GM23338 (cell line): ENCODE data around the gene TGFBR1. TPM values are rescaled to one million over a fixed set of nuclear protein-coding genes. Genes with fewer than 3 reads are reported as not detected.

Experiments used
- ATAC-seq: fragments of 200-7000 bp; cut with Tn5 transposase; 3 replicates; pipeline ENCODE4 v1.9.1; 2020
- DNase-seq: peaks from one replicate; pipeline ENCODE4 v3.0.0-alpha.2; 2015; ENCODE audit warnings: low spot score
- H2AFZ ChIP-seq: fragments of 200-600 bp; sonication (generic); 2 replicates; pipeline ENCODE4 v1.8.0; 2016; ENCODE audit warnings: antibody characterized with exemption, mild to moderate bottlenecking, moderate library complexity
- H3F3A ChIP-seq: fragments of 200-600 bp; sonication (generic); replicated peaks from 2 replicates; pipeline ENCODE4 v1.8.0; 2017; ENCODE audit warnings: antibody characterized with exemption, mixed run types, low read depth
- H3K27ac ChIP-seq: fragments of 200-600 bp; sonication (generic); 2 replicates; pipeline ENCODE4 v1.6.1; 2016; ENCODE audit warnings: low read depth
- H3K27me3 ChIP-seq: fragments of 200-600 bp; sonication (generic); 2 replicates; pipeline ENCODE4 v1.8.0; 2016; ENCODE audit warnings: mild to moderate bottlenecking, mixed run types, moderate library complexity; ENCODE audit not compliant: insufficient read depth
- H3K36me3 ChIP-seq: fragments of 200-600 bp; sonication (generic); 2 replicates; pipeline ENCODE4 v1.8.0; 2016; ENCODE audit warnings: mild to moderate bottlenecking; ENCODE audit not compliant: insufficient read depth
- H3K4me1 ChIP-seq: fragments of 200-600 bp; sonication (generic); 2 replicates; pipeline ENCODE4 v1.8.0; 2016; ENCODE audit warnings: mild to moderate bottlenecking, moderate library complexity; ENCODE audit not compliant: insufficient read depth
- H3K4me2 ChIP-seq: fragments of 200-600 bp; sonication (generic); 2 replicates; pipeline ENCODE4 v1.7.1; 2017; ENCODE audit warnings: mixed run types
- H3K4me3 ChIP-seq: fragments of 200-600 bp; sonication (generic); 2 replicates; pipeline ENCODE4 v1.6.1; 2016; ENCODE audit warnings: mixed run types
- H3K79me2 ChIP-seq: fragments of 200-600 bp; sonication (generic); replicated peaks from 2 replicates; pipeline ENCODE4 v1.8.0; 2017; ENCODE audit warnings: mild to moderate bottlenecking; ENCODE audit not compliant: insufficient read depth
- H3K9me2 ChIP-seq: fragments of 200-600 bp; sonication (generic); 2 replicates; pipeline ENCODE4 v1.8.0; 2017; ENCODE audit not compliant: insufficient read depth
- H4K20me1 ChIP-seq: fragments of 200-600 bp; sonication (generic); replicated peaks from 2 replicates; pipeline ENCODE4 v1.8.0; 2017; ENCODE audit warnings: mild to moderate bottlenecking; ENCODE audit not compliant: insufficient read depth
- H3K27ac Mint-ChIP-seq: 2 replicates; pipeline ENCODE4 v1.8.0; 2020; ENCODE audit warnings: inconsistent platforms, mild to moderate bottlenecking, moderate library complexity, mixed read lengths
- H3K27me3 Mint-ChIP-seq: 3 replicates; pipeline ENCODE4 v1.8.0; 2022; ENCODE audit warnings: low read depth, mild to moderate bottlenecking, moderate library complexity, mixed read lengths, inconsistent platforms; ENCODE audit not compliant: insufficient read depth, poor library complexity
- H3K36me3 Mint-ChIP-seq: 3 replicates; pipeline ENCODE4 v1.8.0; 2021; ENCODE audit warnings: low read depth, mild to moderate bottlenecking, inconsistent platforms, moderate library complexity, mixed read lengths
- H3K4me1 Mint-ChIP-seq: 3 replicates; pipeline ENCODE4 v1.8.0; 2020; ENCODE audit warnings: mild to moderate bottlenecking, inconsistent platforms, mixed read lengths
- H3K4me3 Mint-ChIP-seq: 3 replicates; pipeline ENCODE4 v1.8.0; 2021; ENCODE audit warnings: moderate library complexity, mild to moderate bottlenecking, inconsistent platforms, mixed read lengths
- H3K9me3 Mint-ChIP-seq: 3 replicates; pipeline ENCODE4 v1.8.0; 2020; ENCODE audit warnings: moderate library complexity, mild to moderate bottlenecking, inconsistent platforms, mixed read lengths
- CREB1 ChIP-seq: fragments of 250-450 bp; sonication (Bioruptor Pico); IDR thresholded peaks from 2 replicates; pipeline ENCODE4 v1.5.0; 2020; ENCODE audit warnings: low read depth, mild to moderate bottlenecking, moderate library complexity
- CTCF ChIP-seq, 2 experiments: fragments of 200-600 bp in 1 of 2; sonication (generic) in 1 of 2; conservative IDR thresholded peaks; 2 replicates each; pipeline versions ENCODE4 v1.5.1 to v1.6.1; 2016 to 2017; ENCODE audit warnings: antibody characterized with exemption in 2 of 2, low read depth in 2 of 2, mild to moderate bottlenecking in 2 of 2, moderate library complexity in 1 of 2
- EZH2 ChIP-seq: fragments of 200-600 bp; sonication (generic); IDR thresholded peaks from one replicate; pipeline ENCODE4 v1.8.0; 2017; ENCODE audit warnings: antibody characterized with exemption, mild to moderate bottlenecking, low read depth; ENCODE audit not compliant: unreplicated experiment
- EZH2phosphoT487 ChIP-seq: fragments of 200-600 bp; sonication (generic); IDR thresholded peaks from one replicate; pipeline ENCODE4 v1.8.1; 2018; ENCODE audit warnings: antibody characterized with exemption; ENCODE audit not compliant: unreplicated experiment
- POLR2AphosphoS5 ChIP-seq: IDR thresholded peaks from 2 replicates; pipeline ENCODE4 v1.6.1; 2016; ENCODE audit warnings: antibody characterized with exemption, low read depth
- REST ChIP-seq: IDR thresholded peaks from one replicate; pipeline ENCODE4 v1.6.1; 2018; ENCODE audit warnings: antibody characterized with exemption; ENCODE audit not compliant: unreplicated experiment
- STAT1 ChIP-seq: IDR thresholded peaks from one replicate; pipeline ENCODE4 v1.6.1; 2016; ENCODE audit warnings: antibody characterized with exemption; ENCODE audit not compliant: unreplicated experiment
- ZNF331 ChIP-seq: fragments of 250-450 bp; sonication (Bioruptor Pico); IDR thresholded peaks from 2 replicates; pipeline ENCODE4 v1.5.0; 2020; ENCODE audit warnings: low read depth, mild to moderate bottlenecking, moderate library complexity
- ZNF462 ChIP-seq: fragments of 250-450 bp; sonication (Bioruptor Pico); IDR thresholded peaks from 2 replicates; pipeline ENCODE4 v1.5.0; 2020; ENCODE audit warnings: mild to moderate bottlenecking, moderate library complexity
- polyA plus RNA-seq: library from polyadenylated mRNA; unstranded; fragments of >200 nt; fragmentation: Nextera tagmentation; extraction: Ambion mirVana; gene quantifications from 2 replicates; pipeline ENCODE4 v1.2.1, GENCODE V29; 2016
- total RNA-seq: library from RNA; depleted of rRNA; stranded (reverse); fragments of >200 nt; shearing (Covaris generic); gene quantifications from 2 replicates; pipeline ENCODE4 v1.2.3, GENCODE V29; 2014

Gene TGFBR1
- total and polyA plus RNA-seq, 2 experiments from 2014 or later = 9.3 to 40.2 TPM

- H3K4me2 ChIP-seq = no peak overlapping the region
- H2AFZ ChIP-seq = no peak overlapping the region
- peaks cover 25% of the 10 kb centered on the region for H3K27me3 ChIP-seq
- Mint-ChIP-seq H3K4me1 (peaks cover 20% of the 10 kb centered on the region), H3K27me3 (peaks cover 5% of the 10 kb centered on the region), H3K36me3 (no peaks in the 10 kb centered on the region; the same call in 2 of the 3 replicates), H3K9me3 (no peaks in the 10 kb centered on the region; the same call in 2 of the 3 replicates), H3K4me3 (no peak overlapping the region), H3K27ac (no peak overlapping the region)
- DNase-seq = no peak
- H3F3A ChIP-seq = peaks cover 12% of the 10 kb centered on the region
- no peak overlapping the region for H3K27ac ChIP-seq
- H4K20me1 ChIP-seq = peaks cover 7% of the 10 kb centered on the region
- H3K4me1 ChIP-seq = peaks cover 16% of the 10 kb centered on the region
- no peaks in the 10 kb centered on the region for H3K36me3 ChIP-seq
- ATAC-seq = no peak
- H3K79me2 ChIP-seq = peaks cover 12% of the 10 kb centered on the region
- H3K4me3 ChIP-seq = no peak overlapping the region
- no peaks in the 10 kb centered on the region for H3K9me2 ChIP-seq
- TF ChIP-seq ZNF462 (CRISPR knock-in tag) = no peak
- no peak for TF ChIP-seq ZNF331
- TF ChIP-seq STAT1 = no peak
- no peak for TF ChIP-seq CREB1 (CRISPR knock-in tag)
- TF ChIP-seq REST = no peak
- no peak for TF ChIP-seq EZH2
- TF ChIP-seq POLR2AphosphoS5 = no peak
- TF ChIP-seq CTCF (conservative IDR thresholded peaks at IDR 0.05; ENCODE audit: low read depth in 2 of 2) = no peak
- TF ChIP-seq EZH2phosphoT487 = no peak
These were observed 3.1 kb upstream of the TGFBR1 start for GRCh38 chr9:99101812-99102211.
